ENCODE data around the gene AHDC1. TPM values are rescaled to one million over a fixed set of nuclear protein-coding genes. Genes with fewer than 3 reads are reported as not detected.

Gene AHDC1
- total and polyA plus RNA-seq, 2 of the 13 experiments (the other 11 are each of a cell fraction or from before 2014, with no cell fraction given) = 1.0 to 2.7 TPM

- TF ChIP-seq YY1 (IDR thresholded peaks at IDR 0.05; ENCODE audit: insufficient read depth, insufficient replicate concordance, low read depth, low read length) = peak; percentile 40
- TF ChIP-seq, protein P1, sequence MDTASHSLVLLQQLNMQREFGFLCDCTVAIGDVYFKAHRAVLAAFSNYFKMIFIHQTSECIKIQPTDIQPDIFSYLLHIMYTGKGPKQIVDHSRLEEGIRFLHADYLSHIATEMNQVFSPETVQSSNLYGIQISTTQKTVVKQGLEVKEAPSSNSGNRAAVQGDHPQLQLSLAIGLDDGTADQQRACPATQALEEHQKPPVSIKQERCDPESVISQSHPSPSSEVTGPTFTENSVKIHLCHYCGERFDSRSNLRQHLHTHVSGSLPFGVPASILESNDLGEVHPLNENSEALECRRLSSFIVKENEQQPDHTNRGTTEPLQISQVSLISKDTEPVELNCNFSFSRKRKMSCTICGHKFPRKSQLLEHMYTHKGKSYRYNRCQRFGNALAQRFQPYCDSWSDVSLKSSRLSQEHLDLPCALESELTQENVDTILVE (CRISPR knock-in tag; IDR thresholded peaks at IDR 0.05) = no peak
- TF ChIP-seq HOXA3 (CRISPR knock-in tag; IDR thresholded peaks at IDR 0.05) = no peak
- TF ChIP-seq SKIL (CRISPR knock-in tag; IDR thresholded peaks at IDR 0.05; ENCODE audit: borderline replicate concordance) = 0 out of 2 replicates have a peak, but pooled peaks have one; percentile 30
- no peak for TF ChIP-seq NR2F1 (CRISPR knock-in tag; IDR thresholded peaks at IDR 0.05)
- no peak for TF ChIP-seq RAD21 (CRISPR knock-in tag; IDR thresholded peaks at IDR 0.05)
- TF ChIP-seq POLR2G (IDR thresholded peaks at IDR 0.05; ENCODE audit: low read depth, low read length) = peak; percentile 37
- no peak for TF ChIP-seq NONO (IDR thresholded peaks at IDR 0.05)
- TF ChIP-seq NONO (CRISPR knock-in tag; conservative IDR thresholded peaks at IDR 0.05) = peak; percentile 43; the same call in 1 of the 2 replicates
- TF ChIP-seq IRF2 (CRISPR knock-in tag; IDR thresholded peaks at IDR 0.05) = no peak
- 0 out of 2 replicates have a peak, but pooled peaks have one; percentile 58 for TF ChIP-seq CENPT (CRISPR knock-in tag; IDR thresholded peaks at IDR 0.05; ENCODE audit: low read depth)
- TF ChIP-seq NFE2L1 (CRISPR knock-in tag; IDR thresholded peaks at IDR 0.05; ENCODE audit: borderline replicate concordance) = no peak
- peak; percentile 58 for TF ChIP-seq XRCC5 (optimal IDR thresholded peaks at IDR 0.05; ENCODE audit: low read length)
- TF ChIP-seq ZNF143 (CRISPR knock-in tag; IDR thresholded peaks at IDR 0.05) = no peak
- TF ChIP-seq, protein P2, sequence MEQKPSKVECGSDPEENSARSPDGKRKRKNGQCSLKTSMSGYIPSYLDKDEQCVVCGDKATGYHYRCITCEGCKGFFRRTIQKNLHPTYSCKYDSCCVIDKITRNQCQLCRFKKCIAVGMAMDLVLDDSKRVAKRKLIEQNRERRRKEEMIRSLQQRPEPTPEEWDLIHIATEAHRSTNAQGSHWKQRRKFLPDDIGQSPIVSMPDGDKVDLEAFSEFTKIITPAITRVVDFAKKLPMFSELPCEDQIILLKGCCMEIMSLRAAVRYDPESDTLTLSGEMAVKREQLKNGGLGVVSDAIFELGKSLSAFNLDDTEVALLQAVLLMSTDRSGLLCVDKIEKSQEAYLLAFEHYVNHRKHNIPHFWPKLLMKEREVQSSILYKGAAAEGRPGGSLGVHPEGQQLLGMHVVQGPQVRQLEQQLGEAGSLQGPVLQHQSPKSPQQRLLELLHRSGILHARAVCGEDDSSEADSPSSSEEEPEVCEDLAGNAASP (CRISPR knock-in tag; IDR thresholded peaks at IDR 0.05; ENCODE audit: borderline replicate concordance) = 0 out of 2 replicates have a peak, but pooled peaks have one; percentile 14
- no peak for TF ChIP-seq HNF4G (IDR thresholded peaks at IDR 0.05; ENCODE audit: borderline replicate concordance, low read depth, low read length)
- 0 out of 2 replicates have a peak, but pooled peaks have one; percentile 19 for TF ChIP-seq HNF4G (CRISPR knock-in tag; IDR thresholded peaks at IDR 0.05; ENCODE audit: borderline replicate concordance, low read depth)
- TF ChIP-seq ZNF772 (CRISPR knock-in tag; IDR thresholded peaks at IDR 0.05) = 0 out of 2 replicates have a peak, but pooled peaks have one; percentile 8
- TF ChIP-seq TOE1 (CRISPR knock-in tag; IDR thresholded peaks at IDR 0.05) = no peak
- TF ChIP-seq SMAD9 (CRISPR knock-in tag; IDR thresholded peaks at IDR 0.05) = no peak
- TF ChIP-seq PHB2 (IDR thresholded peaks at IDR 0.05; ENCODE audit: partially characterized antibody) = no peak
- TF ChIP-seq ZNF468 (CRISPR knock-in tag; IDR thresholded peaks at IDR 0.05) = no peak
- no peak for TF ChIP-seq ZBTB26 (CRISPR knock-in tag; IDR thresholded peaks at IDR 0.05; ENCODE audit: borderline replicate concordance)
- no peak for TF ChIP-seq FOXA3 (CRISPR knock-in tag; IDR thresholded peaks at IDR 0.05)
Measured at GRCh38 chr1:27527890-27528817, 75.8 kb downstream of the AHDC1 start (continued).

Data from HepG2 (cell line).